Neural progenitor cell (in vitro differentiated cells): ENCODE measurements around the gene SLC30A2.

Experiments used
- EZH2 ChIP-seq: fragments of 200-600 bp; sonication (generic); IDR thresholded peaks from 2 replicates; pipeline ENCODE4 v1.6.1; 2017; ENCODE audit warnings: antibody characterized with exemption, mild to moderate bottlenecking, moderate library complexity
- EZH2phosphoT487 ChIP-seq: fragments of 200-600 bp; sonication (generic); IDR thresholded peaks from 2 replicates; pipeline ENCODE4 v1.6.1; 2017; ENCODE audit warnings: antibody characterized with exemption
- TF ChIP-seq, protein P1 (sequence below): fragments of 200-600 bp; sonication (generic); IDR thresholded peaks from 2 replicates; pipeline ENCODE4 v1.5.1; 2017; ENCODE audit warnings: antibody characterized with exemption, mild to moderate bottlenecking

DNA sequence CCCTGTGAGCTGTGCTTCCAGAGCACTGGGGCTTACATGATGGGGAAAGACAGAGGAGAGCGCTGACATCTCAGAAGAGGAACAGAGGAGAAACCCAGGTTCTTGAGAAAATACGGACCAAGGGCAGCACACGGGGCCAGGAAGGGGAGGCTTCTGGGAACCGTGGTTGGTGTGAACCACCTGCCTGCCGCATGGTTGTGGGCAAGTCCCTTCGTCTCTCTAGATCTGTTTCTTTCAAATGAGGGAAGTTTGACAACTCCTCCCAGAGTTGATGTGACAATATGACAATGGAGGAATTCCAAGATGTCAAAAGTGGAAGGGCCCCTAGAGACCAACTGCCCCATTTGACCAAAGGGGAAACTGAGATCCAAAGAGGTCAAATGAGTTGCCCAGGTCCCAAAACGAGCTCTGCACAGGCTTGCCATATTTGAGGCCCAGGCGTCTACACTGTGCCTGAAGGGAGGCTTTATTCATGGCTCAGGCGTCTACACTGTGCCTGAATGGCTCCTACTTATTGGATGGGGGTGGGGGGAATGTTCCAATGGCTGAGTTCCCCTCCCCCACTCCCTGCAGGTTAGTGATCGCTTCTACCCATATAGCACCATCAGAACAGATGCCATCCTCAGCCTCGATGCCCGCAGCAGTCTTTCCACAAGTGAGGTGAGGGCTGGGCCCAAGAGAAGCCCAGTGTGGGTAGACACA is 13.1 kb downstream of the SLC30A2 start:
- TF ChIP-seq, protein P1, sequence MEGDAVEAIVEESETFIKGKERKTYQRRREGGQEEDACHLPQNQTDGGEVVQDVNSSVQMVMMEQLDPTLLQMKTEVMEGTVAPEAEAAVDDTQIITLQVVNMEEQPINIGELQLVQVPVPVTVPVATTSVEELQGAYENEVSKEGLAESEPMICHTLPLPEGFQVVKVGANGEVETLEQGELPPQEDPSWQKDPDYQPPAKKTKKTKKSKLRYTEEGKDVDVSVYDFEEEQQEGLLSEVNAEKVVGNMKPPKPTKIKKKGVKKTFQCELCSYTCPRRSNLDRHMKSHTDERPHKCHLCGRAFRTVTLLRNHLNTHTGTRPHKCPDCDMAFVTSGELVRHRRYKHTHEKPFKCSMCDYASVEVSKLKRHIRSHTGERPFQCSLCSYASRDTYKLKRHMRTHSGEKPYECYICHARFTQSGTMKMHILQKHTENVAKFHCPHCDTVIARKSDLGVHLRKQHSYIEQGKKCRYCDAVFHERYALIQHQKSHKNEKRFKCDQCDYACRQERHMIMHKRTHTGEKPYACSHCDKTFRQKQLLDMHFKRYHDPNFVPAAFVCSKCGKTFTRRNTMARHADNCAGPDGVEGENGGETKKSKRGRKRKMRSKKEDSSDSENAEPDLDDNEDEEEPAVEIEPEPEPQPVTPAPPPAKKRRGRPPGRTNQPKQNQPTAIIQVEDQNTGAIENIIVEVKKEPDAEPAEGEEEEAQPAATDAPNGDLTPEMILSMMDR = no peak
- TF ChIP-seq EZH2phosphoT487 = no peak
- no peak for TF ChIP-seq EZH2
